Stimulated activated effector memory CD8-positive, alpha-beta T cell treated with anti-CD3 and anti-CD28 coated beads, Interleukin-12 subunit alpha, Interleukin-12 subunit beta, amount 100 ng/mL, for 72 hours (primary cell): ENCODE data around the gene SFSWAP.
"Not testable (repeated sequence)": the region's sequence is repeated elsewhere in the genome, so short reads cannot be mapped to it uniquely, and the experiment has no call there.

Experiments
- ATAC-seq: fragments of 150-1000 bp; cut with Tn5 transposase; 2 replicates; pipeline ENCODE4 v1.10.0; 2021
- DNase-seq, 2 donors: peaks; one replicate each; pipeline ENCODE4 v3.0.0; 2021 to 2022; ENCODE audit warnings: low spot score in 2 of 2
- H3K27ac Mint-ChIP-seq: one replicate; pipeline ENCODE4 v1.8.0; 2022; ENCODE audit warnings: mild to moderate bottlenecking, mixed read lengths
- H3K36me3 Mint-ChIP-seq: one replicate; pipeline ENCODE4 v1.8.0; 2022; ENCODE audit warnings: mild to moderate bottlenecking, mixed read lengths
- H3K4me1 Mint-ChIP-seq: one replicate; pipeline ENCODE4 v1.8.0; 2022; ENCODE audit warnings: mixed read lengths
- H3K4me3 Mint-ChIP-seq: one replicate; pipeline ENCODE4 v1.8.0; 2022; ENCODE audit warnings: mild to moderate bottlenecking, mixed read lengths
- H3K9me3 Mint-ChIP-seq: one replicate; pipeline ENCODE4 v1.8.0; 2022; ENCODE audit warnings: mixed read lengths

The SFSWAP gene

DNA sequence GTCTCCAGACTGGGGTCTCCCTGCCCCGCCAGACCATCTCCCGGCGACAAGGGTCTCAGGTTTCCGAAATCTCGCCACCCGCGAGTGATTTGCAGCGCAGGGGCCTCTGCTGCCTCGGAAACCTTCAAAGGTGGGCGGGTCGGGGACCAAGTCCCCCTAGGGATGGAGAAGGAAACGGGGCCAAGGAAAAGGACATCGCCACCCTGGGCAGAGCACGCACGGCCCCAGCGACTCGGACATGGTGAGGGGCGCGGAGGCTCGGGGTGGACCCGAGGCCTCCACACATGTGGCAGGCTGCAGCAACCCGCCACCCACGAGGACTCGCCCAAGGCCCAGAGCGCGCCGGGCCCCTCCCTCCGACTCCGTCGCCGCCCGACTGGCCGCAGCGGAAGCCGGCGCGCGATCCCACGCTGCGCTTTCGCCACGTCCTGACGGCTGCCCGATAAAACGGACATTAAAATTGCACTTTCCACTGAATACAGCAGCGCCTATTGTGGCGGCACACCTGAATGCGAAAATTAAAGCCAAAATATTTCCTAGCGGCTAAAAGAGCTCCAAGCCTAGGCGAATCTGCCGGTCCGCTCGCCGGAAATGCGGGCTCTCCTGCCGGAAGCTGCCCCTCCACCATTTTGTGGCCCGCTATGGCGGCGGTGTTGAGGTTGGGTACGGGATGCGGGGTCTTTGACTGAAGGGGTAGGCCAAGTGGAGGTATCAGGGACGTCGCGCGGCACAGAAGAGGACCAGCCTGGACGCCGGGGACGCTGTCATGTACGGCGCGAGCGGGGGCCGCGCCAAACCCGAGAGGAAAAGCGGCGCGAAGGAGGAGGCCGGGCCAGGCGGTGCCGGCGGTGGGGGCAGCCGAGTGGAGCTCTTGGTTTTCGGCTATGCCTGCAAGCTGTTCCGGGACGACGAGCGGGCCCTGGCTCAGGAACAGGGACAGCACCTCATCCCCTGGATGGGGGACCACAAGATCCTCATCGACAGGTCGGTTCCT is at the start of gene SFSWAP:
Gene SFSWAP (plus strand): TSS at position 627 of the 994 bp plus-strand sequence. CDS start 140 bp downstream, at position 767.
- Mint-ChIP-seq H3K4me1 (peaks cover 25% of the 10 kb centered on the region), H3K4me3 (peak within 1 kb of the TSS; percentile 90), H3K36me3 (peaks cover 45% of the 10 kb centered on the region), H3K9me3 (no peaks in the 10 kb centered on the region), H3K27ac (peak within 1 kb of the TSS; percentile 99)
- DNase-seq (peak; percentile 71 to 89), ATAC-seq (peak; percentile 96)

DNA sequence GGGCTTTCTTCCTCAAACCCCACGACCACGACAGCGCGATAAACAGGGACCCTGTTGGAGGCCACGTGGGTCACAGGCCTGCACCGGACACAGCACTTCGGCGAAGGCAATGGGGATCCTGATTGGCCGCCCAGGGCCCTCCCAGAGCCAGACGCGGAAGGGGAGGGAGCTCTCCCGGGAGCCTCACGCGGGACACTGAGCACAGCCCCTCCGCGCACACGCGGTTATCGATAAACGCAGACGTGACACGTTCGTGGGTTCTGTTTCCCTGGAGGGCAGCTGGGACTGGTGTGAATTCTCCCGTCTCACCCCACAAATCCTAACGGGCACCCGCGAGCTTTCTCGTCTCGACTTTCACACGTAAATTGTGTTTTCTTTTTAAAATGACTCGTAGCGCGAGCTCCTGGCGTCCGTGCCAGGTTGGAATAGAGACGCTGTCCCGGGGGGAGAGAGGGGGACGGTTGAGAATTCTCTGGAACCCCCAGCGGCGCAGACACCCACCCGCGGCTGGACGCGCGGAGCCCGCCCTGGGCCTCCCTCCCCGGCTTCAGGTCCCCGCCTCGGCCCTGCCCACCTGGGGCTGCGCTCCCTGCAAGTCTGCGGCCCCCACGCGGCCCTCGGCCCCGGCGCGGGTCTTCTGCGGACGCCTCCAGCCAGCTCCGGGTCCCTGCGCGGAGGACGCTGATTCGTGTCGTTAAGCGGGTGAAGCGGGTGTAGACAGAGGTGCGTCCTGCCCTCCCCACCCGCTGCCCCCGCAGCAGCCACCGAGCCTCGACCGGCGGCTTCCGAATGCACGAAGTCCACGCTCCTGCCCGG is 49.5 kb upstream of the SFSWAP start:
- H3K36me3 Mint-ChIP-seq, H3K4me3 Mint-ChIP-seq: not testable (repeated sequence)

DNA sequence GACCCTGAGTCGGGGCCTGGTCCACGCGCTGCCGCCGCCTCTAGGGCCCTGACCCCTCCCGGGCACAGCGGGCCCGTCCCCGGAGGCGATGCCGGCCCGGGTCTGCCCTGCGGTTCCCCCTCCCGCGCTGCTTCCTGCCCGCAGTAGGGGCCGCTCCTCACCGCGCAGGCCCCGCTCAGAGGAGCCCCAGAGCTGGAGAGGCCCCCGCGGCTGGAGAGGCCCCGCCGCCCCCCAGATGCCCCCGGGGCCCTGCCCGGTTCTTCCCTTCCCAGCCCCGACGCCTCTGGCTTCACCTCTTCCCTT is 49.0 kb upstream of the SFSWAP start:
- ATAC-seq, result peak; percentile 5
- H3K36me3 Mint-ChIP-seq, H3K9me3 Mint-ChIP-seq, DNase-seq, H3K27ac Mint-ChIP-seq, H3K4me1 Mint-ChIP-seq: not testable (repeated sequence)
- H3K4me3 Mint-ChIP-seq, result peak overlapping the region; percentile 47

More for the DNA sequence above, 49.5 kb upstream of the SFSWAP start:
- not testable (repeated sequence) for H3K27ac Mint-ChIP-seq, H3K4me1 Mint-ChIP-seq, H3K9me3 Mint-ChIP-seq
- DNase-seq, result peak in 1 of 2 donors; percentile 17
- peak; percentile 33 for ATAC-seq

DNA sequence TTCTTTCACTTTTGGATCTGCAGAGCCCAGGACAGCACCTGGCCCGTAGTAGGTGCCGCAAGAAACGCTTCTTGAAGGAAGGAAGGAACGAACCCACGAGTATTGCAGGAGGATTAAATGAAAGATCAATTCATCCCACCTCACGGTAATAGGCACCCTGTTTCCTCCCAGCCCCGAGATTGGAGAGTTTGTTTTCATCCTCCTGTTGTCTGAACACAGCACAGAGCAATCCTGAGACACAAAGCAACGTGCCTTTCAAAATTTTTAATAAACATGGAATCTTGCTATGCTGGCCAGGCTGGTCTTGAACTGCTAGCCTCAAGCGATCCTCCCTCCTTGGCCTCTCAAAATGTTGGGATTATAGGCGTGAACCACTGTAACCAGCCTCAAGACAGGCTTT is 48.5 kb upstream of the SFSWAP start:
- peak in 1 of 2 donors; percentile 18 for DNase-seq
- H3K4me3 Mint-ChIP-seq, result peak overlapping the region; percentile 47

DNA sequence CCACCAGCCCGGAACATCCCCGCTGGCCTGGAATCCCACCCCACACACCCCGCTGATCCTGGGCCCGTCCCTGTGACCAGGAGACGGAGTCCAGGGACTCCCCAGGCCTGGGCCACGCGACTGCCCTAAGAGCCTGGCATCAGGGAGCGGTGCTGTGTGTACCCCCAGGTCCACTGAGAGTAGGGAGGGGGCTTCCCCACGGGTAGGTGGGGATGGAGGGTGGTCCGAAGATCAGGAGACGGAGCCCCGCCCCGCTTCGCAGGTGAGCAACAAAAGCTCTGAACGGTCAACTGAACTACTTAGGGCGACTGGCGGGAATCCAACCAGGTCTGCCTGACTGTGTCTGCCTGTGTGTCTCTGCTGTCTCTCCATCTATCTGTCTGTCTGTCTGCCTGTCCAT is 45.2 kb upstream of the SFSWAP start:
- not testable (repeated sequence) for ATAC-seq, H3K4me1 Mint-ChIP-seq, H3K4me3 Mint-ChIP-seq, H3K36me3 Mint-ChIP-seq, H3K9me3 Mint-ChIP-seq, H3K27ac Mint-ChIP-seq
- DNase-seq, result peak in 1 of 2 donors; percentile 33

More for the DNA sequence above, 48.5 kb upstream of the SFSWAP start:
- not testable (repeated sequence) for H3K36me3 Mint-ChIP-seq, H3K4me1 Mint-ChIP-seq, H3K9me3 Mint-ChIP-seq, ATAC-seq, H3K27ac Mint-ChIP-seq

DNA sequence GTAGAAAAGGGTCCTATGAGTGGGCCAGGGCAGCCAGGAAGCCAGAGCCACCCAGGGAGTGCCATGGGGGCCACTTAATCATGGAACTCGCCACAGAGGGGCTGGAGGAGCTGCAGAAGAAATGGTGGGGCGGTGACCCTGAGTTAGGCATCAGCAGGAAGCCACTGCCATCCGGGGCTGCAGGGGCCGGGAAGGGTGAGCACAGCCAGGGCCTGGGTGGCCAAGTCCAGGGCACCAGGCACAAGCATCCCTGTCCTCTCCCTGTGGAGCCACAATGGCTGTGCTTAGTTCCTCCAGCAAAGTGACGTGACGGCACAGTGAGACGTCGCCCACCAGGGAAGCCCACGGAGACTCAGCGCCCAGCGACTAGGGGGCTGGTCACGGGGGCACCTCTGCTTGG is 44.4 kb upstream of the SFSWAP start:
- not testable (repeated sequence) for H3K4me3 Mint-ChIP-seq, ATAC-seq, H3K4me1 Mint-ChIP-seq, H3K36me3 Mint-ChIP-seq, DNase-seq, H3K27ac Mint-ChIP-seq, H3K9me3 Mint-ChIP-seq

DNA sequence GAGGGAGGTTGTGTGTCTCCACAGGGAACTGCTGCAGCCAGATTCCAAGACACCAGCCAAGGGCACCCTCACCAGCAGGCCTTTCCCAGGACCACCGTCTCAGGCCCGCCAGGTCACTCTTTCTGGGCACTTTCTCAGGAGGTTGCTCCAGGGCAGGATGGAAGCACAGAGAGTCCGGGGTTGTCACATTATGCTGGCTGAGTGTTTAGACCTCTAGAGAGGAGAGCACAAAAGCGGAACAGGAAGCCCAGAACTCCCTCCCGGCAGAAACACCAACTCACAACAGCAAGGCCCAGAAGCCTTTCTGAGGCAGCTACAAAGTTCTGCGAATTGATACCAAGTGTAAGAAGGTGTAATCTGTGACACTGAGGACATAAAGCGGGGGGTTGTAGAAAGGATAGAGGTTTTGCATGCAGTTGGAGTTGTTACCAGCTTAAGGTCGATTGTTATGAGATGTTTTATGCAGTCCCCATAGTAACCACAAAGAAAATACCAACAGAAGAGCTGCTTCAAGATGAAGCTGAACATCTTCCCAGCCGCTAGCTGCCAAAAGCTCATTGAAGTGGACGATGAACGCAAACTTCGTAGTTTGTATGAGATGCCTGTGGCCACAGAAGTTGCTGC is 43.8 kb upstream of the SFSWAP start:
- H3K9me3 Mint-ChIP-seq, H3K4me3 Mint-ChIP-seq, H3K4me1 Mint-ChIP-seq, H3K36me3 Mint-ChIP-seq, H3K27ac Mint-ChIP-seq, ATAC-seq: not testable (repeated sequence)
- DNase-seq, result peak in 1 of 2 donors; percentile 30

DNA sequence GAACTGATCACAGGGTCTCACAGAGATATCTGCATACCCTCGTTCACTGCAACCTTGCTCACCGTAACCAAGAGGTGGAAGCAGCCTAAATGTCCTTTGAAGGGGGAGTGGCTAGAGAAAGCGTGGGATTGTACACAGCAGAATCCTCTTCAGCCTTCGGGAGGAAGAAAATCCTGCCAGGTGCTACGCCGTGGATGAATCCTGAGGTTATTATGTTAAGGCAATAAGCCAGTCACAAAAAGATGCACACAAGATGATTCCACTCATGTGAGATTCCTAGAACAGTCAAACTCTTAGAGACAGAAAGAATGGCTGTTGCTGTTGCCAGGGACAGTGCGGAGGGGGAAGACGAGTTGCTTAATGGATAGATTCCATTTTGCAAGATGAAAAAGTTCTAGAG is 39.6 kb upstream of the SFSWAP start:
- Mint-ChIP-seq H3K9me3 (no peaks in the 10 kb centered on the region), H3K27ac (no peak overlapping the region), H3K4me1 (no peaks in the 10 kb centered on the region), H3K36me3 (no peaks in the 10 kb centered on the region), H3K4me3 (no peak overlapping the region)
- ATAC-seq (no peak), DNase-seq (peak in 1 of 2 donors; percentile 23)

DNA sequence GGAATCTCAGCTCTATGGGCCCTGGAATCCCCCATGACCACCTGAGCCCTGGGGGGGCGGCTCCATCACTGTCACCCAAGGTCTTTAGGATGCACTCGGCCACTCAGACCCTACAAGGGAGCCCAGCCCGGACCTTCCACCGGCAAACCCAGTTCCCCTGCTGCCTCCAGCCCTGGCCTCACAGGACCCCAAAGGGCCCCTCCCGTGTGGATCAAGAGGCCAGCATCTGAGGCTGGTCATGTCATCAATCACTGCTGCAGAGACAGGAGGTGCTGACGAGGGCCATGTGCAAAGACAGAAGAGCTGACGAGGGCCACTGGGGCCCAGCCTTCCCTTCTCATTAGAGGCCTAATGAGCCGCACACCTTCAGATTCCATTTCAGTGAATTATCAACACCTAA is 39.0 kb upstream of the SFSWAP start:
- H3K36me3 Mint-ChIP-seq, result no peaks in the 10 kb centered on the region
- DNase-seq (peak in 1 of 2 donors; percentile 38), ATAC-seq (no peak)
- H3K27ac Mint-ChIP-seq, result no peak overlapping the region
- no peak overlapping the region for H3K4me3 Mint-ChIP-seq
- no peaks in the 10 kb centered on the region for H3K4me1 Mint-ChIP-seq
- H3K9me3 Mint-ChIP-seq, result no peaks in the 10 kb centered on the region

DNA sequence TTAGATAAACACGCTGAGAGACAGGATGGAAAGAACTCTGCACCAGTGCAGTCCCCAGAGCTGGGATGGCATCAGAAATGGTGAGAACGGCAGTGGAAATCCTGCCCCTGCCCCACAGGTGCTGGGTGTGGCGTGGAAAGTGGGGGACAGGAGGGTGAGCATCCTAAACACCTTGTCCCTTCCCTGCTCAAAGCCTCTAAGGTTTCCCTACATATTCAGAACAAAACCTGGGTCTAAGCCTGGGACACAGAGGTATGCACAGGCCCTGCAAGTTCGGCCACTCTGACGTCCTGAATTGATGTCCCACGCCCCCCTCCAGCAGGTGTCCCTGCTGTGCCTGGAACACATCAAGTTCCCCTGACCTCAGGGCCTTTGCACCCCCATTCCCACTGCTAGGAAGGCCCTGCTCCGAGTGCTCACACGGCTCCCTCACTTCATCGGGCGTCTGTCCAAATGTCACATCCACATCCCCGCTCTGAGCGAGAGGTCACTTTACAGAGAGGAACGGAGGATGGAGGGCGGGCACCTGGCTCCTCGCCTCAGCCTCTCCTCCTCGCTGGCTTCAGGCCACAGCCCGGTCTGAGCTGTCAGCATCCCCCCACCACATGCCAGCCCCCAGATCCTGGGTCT is 38.5 kb upstream of the SFSWAP start:
- Mint-ChIP-seq H3K9me3 (no peaks in the 10 kb centered on the region), H3K4me1 (no peaks in the 10 kb centered on the region), H3K27ac (no peak overlapping the region), H3K36me3 (no peaks in the 10 kb centered on the region), H3K4me3 (no peak overlapping the region)
- peak; percentile 8 for ATAC-seq
- peak in 1 of 2 donors; percentile 30 for DNase-seq

DNA sequence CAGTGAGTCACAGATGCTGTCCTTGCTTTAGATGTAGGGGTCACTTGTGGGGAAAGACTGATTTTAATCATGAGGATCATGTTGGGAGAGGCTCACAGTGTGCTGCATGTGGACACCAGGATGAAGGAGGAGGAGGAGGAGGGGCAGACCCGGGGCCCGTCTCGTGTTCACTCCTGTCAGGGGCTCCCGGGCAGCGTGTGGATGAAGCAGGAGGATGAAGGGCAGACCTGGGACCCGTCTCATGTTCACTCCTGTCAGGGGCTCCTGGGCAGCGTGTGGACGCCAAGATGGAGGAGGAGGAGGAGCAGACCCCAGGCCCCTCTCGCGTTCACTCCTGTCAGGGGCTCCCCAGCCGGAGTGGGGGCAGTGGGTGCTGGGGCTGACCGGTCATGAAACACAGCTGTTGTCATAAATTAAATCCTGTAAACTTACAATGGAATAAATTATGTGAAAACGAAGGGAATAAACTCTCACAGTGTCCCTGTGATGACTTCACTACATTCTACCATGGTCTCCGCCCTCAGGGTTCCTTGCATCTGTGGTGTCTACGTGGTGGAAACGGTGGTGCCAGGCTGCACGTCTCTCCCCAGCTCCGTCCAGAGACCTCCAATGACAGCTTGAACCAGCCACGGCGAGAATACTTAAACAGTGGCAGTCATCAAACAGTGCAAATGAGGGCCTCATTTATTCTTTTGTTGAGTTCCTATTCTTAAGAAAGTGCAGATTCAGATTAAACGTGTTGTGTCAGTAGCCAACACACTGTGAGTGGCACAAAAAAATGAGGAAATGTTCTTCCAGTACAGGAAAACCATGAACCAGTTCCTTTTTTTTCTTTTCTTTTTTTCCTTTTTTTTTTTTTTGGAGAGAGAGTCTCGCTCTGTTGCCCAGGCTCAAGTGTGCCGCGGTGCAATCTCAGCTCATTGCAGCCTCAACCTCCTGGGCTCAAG is 37.7 kb upstream of the SFSWAP start:
- H3K4me1 Mint-ChIP-seq, result no peaks in the 10 kb centered on the region
- H3K36me3 Mint-ChIP-seq, result no peaks in the 10 kb centered on the region
- ATAC-seq, result no peak
- no peaks in the 10 kb centered on the region for H3K9me3 Mint-ChIP-seq
- peak in 1 of 2 donors; percentile 22 for DNase-seq
- H3K4me3 Mint-ChIP-seq, result no peak overlapping the region
- no peak overlapping the region for H3K27ac Mint-ChIP-seq

DNA sequence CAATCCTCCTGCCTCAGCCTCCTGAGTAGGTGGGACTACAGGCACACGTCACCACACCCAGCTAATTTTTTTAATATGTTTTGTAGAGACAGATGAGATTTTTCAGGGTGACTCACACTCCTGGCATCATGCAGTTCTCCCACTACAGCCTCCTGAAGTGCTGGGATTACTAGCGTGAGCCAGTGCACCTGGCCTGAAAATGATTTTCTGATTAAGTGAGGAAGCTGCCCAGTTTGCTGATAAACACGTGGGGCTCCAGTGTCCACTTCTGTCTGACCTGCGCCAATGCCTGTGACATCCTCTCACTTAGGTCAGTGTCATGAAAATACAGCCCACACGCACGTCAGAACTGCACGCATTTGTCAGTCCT is 37.0 kb upstream of the SFSWAP start:
- H3K9me3 Mint-ChIP-seq, result no peaks in the 10 kb centered on the region
- ATAC-seq (no peak), DNase-seq (peak in 1 of 2 donors; percentile 13)
- no peak overlapping the region for H3K27ac Mint-ChIP-seq
- H3K4me3 Mint-ChIP-seq, result no peak overlapping the region
- H3K36me3 Mint-ChIP-seq, result no peaks in the 10 kb centered on the region
- H3K4me1 Mint-ChIP-seq, result no peaks in the 10 kb centered on the region

DNA sequence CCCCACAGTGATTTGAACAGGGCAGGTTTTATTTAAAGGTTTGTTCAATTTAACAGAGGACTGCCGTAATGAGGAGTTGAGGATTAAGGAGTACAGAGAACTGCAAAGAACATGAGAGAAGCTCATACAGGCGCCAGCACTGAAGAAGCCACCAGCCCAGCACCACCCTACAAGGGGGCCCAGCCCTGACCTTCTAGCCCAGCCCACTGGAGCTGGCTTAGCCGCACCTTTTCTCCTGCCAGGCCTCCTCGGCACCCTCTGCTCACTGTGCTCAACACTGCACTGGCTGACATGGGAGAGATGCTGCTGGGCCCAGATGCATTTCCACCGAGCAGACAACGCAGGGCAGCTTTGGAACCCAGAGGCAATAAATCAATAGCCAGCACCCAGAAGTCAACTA is 36.5 kb upstream of the SFSWAP start:
- no peaks in the 10 kb centered on the region for H3K9me3 Mint-ChIP-seq
- H3K27ac Mint-ChIP-seq, result no peak overlapping the region
- ATAC-seq (no peak), DNase-seq (peak in 1 of 2 donors; percentile 22)
- no peaks in the 10 kb centered on the region for H3K4me1 Mint-ChIP-seq
- no peak overlapping the region for H3K4me3 Mint-ChIP-seq
- H3K36me3 Mint-ChIP-seq, result no peaks in the 10 kb centered on the region
